Measurements from ENCODE around the gene CCL28. TPM values are rescaled to one million over a fixed set of nuclear protein-coding genes. Genes with fewer than 3 reads are reported as not detected.
"Not testable (repeated sequence)": the region's sequence is repeated elsewhere in the genome, so short reads cannot be mapped to it uniquely, and the experiment has no call there.

Gene CCL28, protein sequence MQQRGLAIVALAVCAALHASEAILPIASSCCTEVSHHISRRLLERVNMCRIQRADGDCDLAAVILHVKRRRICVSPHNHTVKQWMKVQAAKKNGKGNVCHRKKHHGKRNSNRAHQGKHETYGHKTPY
- not detected in 2 replicates for total RNA-seq (2014; rRNA removed; shearing (Covaris generic))

DNA sequence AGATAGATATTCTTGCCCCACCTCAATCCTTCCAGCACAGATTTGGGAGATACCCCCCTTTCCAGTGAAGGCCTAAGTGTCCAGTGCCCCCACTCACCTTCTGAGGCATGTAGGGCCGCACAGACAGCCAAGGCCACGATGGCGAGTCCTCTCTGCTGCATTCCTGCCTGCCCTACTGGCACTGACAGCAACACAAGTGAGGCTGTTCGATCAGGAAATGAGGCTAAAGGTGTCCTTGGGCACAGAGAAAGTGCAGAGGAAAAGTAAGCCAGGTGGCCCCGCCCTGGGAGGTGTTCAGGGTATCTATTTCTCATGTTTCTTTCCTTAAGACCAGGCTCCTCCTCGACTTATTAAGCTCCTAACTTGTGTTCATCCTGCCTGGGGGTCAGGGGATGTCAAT is at the start of gene CCL28:
Gene CCL28 (minus strand): TSS at position 236 of the 400 bp plus-strand sequence. CDS start 75 bp downstream, at position 161.
- DNase-seq (ENCODE audit: low spot score), result no peak

DNA sequence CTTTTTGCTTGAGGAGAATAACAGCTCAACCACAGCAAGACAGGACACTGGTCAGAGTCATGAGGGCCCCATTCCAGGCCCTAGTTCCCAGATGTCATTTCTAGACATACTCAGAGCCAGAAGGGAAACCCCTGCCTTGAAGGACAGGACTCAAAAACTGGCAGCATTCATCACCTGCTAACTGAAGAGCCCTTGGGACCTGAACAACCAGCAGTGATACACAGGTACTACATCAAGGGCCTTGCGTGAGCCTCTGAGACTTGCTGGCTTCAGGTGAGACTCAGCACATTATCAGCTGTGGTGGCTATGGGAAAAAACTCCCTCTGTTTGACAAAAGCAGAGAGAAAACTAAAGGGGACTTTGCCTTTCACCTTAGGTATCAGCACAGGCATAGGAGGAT is 48.9 kb upstream of the CCL28 start:
- DNase-seq (ENCODE audit: low spot score), result no peak

DNA sequence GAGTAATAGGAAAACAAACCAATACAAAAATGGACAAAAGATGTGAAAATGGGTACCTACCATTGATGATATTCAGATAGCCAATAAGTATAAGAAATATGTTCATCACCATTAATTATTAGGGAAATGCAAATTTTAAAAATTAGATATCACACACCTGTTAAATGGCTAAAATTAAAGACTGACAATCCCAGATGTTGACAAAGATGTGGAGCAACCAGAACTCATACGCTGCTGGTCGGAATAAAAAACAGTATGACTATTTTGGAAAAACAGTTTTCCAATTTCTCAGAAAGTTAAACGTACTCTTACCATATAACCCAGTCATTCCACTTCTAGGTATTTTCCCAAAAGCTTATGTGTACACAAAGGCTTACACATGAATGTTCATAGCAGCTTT is 44.4 kb upstream of the CCL28 start:
- no peak for DNase-seq (ENCODE audit: low spot score)

DNA sequence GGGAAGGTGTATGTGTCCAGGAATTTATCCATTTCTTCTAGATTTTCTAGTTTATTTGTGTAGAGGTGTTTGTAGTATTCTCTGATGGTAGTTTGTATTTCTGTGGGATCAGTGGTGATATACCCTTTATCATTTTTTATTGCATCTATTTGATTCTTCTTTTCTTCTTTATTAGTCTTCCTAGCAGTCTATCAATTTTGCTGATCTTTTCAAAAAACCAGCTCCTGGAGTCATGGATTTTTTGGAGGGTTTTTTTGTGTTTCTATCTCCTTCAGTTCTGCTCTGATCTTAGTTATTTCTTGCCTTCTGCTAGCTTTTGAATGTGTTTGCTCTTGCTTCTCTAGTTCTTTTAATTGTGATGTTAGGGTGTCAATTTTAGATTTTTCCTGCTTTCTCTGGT is 29.4 kb upstream of the CCL28 start:
- DNase-seq (ENCODE audit: low spot score), result not testable (repeated sequence)

DNA sequence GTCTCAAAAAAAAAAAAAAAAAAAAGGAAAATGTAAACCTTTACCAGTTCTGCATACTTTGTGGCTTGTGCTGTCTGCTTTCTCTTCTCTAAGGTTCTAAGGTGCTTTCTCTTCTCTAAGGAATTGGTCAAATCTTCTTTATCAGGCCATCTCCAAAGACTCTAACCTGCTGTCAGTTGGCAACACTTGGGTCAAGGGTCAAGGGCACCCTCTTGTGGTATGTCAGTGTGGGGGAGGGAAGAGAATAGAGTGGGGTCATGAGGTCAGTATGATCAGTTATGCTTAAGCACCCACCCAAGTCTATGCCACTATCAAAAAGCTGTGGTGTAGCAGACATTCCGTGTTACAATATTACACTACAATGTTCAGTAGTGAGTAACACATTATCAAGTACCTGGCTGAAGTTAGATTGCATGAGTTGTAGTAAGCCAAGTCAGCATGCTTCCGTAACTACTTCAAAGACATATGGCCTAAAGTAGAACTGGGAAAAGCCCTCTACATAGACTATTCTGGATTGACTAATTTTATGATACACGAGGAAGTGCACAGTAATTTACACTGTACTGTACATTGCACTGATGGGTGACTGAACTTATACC is 25.0 kb upstream of the CCL28 start:
- DNase-seq (ENCODE audit: low spot score), result no peak

DNA sequence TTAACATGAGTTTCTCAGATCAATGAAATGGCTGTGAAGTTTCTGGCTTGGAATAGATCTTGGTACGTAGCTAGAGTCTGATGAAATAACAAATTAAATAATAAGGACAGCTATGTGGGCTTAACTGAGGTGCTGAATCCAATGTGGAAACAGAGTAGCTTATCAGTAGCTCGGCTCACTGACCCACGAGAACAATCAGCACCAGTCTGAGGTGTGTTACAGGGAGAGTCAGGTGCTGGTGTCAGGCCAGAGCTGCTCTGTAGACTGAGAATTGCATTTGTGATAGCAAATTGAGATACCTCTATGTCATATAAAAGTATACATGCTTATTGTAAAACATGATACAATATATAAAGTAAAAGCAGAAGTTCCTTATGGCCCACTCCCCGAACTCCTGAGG is 21.2 kb upstream of the CCL28 start:
- no peak for DNase-seq (ENCODE audit: low spot score)

DNA sequence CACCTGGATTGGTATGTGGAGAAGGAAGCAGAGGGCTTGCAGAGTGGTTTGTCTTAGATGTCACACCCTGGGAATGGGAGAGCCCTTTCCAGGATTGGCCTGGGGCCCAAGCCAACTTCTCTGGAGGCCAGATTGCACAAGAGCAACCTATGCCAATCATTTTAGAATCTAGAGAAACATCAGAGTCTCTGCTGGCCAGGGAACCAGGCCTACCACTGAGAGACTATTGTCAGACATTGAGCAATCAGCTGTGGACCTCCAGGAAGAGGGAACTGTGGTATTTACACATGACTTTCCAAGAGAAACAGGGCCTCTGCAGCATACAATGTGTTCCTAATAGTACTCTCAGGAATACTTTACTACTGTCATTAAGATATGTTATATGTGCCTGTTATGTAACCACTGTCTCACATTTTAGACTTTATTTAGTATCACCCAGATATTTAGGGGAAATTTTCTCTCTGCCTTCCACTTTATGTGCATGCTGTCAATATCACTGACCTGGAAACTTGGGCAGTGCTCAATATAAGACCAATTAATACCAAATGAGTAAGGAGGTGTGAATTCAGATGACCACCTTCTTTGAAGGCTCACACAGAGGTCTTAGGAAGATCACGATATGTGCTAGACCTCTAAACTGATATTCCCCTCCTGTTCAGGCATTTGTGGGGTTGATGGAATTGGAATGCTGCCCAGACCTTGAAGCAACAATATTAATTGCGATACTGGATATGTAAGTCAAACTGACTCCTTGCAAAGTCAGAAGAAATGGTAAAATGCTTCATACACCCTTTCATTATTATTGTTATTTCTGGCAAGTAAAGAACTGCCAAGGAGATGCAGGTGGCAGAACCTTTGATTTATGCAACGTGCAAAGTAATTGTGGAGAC is 20.5 kb upstream of the CCL28 start:
- DNase-seq (ENCODE audit: low spot score), result peak; percentile 91

DNA sequence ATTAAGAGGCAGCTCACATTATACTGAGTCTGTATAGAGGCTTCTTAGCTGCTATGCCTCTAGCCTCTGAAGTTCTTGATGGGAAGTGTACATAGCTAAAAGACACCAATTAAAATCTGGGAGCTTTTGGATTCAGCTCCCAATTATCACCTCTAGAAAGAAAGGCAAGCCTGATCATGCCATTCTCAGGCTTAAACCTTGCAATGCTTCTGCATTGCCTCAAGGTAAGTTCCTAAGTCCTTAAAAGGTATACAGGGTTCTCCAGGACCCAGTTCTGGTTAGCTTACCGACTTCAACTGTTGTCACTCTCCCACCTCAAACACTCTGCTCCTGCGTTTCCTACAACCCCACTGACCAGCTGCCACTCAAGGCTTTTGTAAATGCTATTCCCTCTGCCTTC is 17.5 kb upstream of the CCL28 start:
- DNase-seq (ENCODE audit: low spot score), result no peak

DNA sequence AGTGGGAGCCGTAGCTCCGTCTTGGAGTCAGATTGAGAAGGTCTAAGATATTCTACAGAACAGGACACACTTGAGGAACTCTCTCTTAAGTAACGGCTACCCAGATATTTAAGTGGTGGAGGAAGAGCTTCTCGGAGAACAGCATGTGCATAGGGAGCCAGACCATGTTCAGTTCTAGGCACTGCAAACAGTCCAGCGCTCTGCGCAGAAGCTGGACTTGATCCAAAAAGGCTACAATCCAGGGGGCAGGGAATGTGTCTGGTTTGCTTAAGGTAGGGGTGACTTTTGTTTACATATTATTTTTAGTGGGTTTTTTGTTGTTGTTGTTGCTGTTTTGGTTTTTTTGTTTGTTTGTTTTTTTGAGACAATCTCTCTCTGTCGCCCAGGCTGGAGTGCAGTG is 16.8 kb upstream of the CCL28 start:
- no peak for DNase-seq (ENCODE audit: low spot score)

DNA sequence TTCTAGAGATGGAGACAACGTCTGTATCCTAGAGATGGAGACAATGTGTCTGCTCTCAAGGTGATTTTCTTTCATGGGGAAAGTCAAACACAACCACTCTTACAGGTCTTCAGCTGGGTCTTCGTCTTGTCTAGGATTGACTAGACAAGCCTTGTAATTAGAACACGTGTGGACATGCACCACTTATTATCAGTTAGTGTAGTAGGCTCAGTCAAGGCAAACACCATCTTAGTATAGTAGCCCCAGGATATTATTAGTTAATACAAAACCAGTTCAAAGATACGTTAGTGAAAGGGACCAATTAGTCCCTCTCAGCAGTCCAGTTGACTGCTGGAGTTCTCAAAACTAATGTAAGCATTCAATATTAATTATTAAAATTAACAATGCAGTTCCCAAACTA is 15.1 kb upstream of the CCL28 start:
- DNase-seq (ENCODE audit: low spot score), result no peak

DNA sequence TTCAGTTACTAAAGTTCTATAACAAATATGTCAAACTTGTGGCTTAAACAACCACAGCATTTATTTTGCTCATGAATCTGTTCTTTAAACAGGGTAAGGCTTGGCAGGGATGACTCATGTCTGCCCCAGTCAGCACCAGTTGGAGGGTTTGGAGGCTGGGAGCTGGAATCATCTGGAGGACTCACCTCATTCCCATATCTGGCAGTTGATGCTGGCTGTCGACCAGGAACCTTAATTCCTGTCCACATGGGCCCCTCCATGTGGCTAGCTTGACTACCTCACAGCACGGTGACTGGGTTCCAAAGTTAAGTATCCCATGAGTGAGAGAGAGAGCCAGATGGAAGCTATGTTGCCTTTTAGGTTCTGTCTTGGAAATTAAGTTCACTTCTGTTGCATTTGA is 13.8 kb upstream of the CCL28 start:
- DNase-seq (ENCODE audit: low spot score), result peak; percentile 93

DNA sequence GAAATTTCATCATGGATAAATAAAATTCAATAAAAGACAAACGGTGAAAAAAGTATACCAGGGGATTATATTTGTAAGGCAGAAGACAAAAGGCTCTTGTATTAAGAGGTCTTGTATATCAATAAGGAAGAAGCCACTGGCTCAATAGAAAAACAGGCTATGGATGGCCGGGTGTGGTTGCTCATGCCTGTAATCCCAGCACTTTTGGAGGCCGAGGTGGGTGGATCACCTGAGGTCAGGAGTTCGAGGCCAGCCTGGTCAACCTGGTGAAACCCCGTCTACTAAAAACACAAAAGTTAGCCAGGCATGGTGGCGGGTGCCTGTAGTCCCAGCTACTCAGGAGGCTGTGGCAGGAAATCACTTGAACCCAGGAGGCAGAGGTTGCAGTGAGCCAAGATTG is 10.9 kb upstream of the CCL28 start:
- not testable (repeated sequence) for DNase-seq (ENCODE audit: low spot score)

DNA sequence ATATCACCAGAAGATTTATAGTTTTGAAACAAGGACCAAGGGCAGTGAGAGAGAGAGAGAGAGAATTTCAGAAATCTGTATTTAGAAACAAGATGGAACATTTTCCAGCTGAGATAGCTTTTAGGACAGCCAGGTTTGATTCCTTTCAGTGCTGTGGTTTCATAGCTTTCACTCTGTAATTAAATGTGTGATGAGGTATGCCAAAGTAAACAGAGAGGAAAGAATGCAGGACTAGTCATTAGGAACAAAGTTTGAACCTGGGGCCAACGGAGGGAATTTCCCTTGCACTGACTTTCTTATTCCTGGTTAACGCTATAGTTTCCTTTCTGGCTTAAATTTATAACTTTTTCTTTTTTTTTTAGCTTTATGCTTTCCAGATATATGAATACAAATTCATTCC is 10.0 kb upstream of the CCL28 start:
- peak; percentile 72 for DNase-seq (ENCODE audit: low spot score)

DNA sequence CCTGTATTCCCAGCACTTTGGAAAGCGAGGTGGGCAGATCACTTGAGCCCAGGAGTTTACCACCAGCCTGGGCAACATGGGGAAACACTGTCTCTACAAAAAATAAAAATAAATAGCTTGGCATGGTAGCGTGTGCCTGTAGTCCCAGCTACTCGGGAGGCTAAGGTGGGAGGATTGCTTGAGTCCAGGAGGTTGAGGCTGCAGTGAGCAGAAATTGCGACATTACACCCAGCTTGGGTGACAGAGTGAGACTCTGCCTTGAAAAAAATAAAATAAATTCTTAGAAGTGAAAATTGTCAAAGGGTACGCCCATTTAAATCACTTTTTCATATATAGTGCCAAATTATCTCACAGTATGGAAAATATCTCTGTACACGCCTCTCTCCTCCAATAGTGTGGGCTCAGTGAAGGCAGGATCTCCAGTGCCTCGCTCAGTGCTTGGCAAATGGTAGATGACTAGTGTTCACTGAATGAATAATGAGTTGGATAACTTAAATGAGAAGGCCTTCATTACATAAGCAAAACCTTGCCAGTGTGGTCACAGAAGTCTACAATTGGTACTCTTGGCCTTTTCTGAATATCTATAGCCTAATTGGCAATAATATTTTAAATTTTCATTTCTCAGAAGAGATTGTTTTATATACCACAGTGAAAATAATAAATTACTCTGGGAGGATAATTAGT is 9.4 kb upstream of the CCL28 start:
- no peak for DNase-seq (ENCODE audit: low spot score)

DNA sequence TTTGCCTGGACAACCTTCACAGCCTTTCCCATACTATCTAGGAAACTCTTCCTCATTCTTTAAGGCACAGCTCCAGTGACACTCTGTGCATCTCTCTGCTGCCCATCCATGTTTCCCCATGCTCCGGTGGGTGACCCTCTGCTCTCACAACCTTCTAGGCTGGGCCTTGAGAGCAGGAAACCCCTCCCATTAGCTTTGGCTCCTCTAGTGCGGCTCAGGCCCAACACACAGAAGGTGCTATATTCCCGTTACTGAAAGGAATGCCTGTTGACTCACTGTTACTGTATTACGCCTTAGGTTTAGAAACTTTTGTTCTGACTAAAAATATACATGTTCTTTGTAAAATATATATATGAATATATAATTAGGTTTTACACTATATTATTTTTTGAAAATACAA is 8.1 kb upstream of the CCL28 start:
- DNase-seq (ENCODE audit: low spot score), result no peak

DNA sequence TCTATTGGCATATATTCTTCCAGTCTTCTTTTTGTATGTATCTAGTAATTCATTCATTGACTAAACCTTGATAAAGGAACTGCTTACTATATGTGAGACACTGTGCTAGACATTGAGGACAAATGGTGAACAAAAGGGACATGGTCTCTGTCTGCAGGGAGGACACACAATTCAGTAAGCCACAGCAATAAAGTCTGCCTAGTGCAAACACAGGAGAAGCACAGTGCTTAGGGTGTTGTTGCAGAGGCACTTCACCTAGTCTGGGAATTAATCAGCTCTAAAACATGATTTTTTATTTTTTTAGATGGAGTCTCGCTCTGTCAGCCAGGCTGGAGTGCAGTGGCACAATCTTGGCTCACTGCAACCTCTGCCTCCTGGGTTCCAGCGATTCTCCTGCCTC is 6.4 kb upstream of the CCL28 start:
- DNase-seq (ENCODE audit: low spot score), result no peak

DNA sequence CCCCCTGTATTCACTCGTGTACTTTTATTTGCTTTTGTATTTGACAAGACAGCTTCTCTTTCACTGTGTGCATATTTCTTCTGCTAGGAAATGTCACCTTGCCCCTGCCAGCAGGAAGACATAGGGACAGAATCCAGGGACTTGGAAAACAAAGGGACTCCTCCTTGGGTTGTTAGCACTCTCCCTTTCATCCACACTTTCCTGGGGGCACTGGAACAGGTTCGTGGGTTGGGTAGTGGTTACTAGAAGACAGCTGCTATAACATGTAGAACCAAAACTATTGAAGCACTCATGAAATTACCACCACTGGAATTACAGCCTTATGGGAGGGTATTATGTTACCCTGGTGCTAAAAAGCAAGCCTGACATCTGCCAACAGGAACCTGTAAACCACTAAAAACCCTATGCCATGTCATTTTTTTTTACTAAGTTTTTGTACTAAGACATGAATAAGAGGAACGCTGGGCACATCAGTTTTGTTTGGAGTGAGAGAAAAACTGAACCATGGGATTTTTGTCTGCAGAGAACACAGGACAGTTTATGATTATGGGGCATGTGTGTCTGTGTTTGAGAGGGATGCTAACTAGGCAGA is 4.7 kb upstream of the CCL28 start:
- no peak for DNase-seq (ENCODE audit: low spot score)

DNA sequence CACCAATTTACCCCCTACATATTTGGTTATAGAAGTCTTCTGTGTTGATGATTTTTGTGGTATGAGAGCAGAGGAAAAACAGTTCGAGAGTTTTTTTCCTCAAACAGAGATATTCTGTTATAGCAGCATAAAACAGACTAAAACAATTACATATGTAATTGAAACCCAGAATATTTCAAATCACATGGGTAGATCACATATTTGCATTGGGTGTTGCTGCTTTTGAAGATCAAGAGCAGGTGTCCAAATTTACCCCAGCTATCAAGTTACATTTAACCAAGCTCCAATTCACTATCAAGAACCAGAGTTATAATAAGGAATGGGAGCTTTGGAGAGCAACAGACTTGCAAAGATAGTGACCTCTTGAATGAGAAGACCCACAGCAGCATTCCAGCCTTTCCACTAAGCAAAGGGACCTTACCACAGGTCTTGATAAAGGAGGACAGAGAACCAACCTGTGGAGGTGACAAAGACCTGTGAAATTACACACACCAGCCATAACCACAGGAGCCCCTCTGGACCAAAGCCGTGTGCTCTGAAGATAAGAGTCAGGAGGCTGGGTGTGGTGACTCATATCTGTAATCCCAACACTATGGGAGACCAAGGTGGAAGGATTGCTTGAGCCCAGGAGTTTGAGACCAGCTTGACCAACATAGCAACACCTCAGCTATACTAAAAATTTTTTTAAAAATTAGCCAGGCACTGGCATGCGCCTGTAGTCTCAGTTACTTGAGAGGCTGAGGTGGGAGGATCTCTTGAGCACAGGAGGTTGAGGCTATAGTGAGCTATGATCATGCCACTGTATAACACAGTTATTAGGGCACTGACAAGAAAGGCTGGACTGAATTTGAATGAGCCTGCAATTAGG is 4.0 kb upstream of the CCL28 start:
- no peak for DNase-seq (ENCODE audit: low spot score)

DNA sequence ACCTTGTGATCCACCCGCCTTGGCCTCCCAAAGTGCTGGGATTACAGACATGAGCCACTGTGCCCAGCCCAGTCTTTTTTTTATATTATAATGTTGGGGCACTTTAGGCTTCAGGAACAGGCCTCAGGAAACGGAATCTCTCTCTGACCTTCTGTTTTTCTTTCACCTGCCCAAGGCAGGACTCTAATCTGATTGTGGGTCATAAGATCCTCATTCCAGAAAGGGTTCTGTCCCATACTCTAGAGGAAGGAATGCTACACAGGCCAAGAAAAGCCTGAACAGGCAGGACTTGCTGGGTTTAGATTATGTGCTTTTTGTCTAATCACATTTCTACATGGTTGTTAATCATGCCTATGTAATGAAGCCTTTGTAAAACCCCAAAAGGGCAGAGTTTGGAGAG is 1.8 kb upstream of the CCL28 start:
- DNase-seq (ENCODE audit: low spot score), result no peak

DNA sequence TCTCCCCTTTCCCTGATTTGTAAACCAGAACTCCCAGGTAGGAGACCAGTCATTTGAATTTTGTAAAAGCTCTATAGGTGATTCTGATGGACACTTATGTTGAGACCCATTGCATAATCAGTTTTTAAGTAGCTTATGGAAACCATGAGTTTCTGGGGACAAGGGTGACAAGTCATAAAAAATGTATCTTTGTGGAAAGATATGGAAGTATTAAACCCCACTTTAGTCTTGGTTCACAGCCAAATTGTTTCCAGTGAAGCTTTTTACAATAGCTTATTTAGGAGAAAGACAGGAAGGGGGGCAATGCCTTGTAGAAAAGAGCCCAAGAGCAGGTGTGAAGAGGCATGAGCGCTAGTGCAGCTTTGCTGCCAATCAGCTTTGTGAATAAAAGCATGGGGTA is 453 bp upstream of the CCL28 start:
- DNase-seq (ENCODE audit: low spot score), result no peak

DNA sequence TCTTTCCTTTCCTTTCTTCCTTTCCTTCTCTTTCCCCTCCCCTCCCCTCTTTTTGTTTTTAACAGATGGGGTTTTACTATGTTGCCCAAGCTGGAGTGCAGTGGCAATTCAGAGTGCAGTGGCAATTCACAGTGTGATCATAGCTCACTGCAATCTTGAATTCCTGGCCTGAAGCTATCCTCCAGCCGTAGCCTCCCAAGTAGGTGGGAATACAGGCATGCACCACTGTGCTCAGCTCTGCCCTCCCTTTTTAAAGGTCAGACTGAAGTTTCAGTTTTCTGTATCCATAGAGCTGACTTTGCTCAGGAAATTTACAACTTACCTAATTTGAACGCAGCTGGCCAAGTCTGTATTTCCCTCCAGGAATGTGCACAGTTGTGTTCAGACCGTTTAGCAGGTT is 696 bp downstream of the CCL28 start:
- DNase-seq (ENCODE audit: low spot score), result no peak

Measured in H4 (cell line).